ENCODE measurements around the gene XK. TPM values are rescaled to one million over a fixed set of nuclear protein-coding genes. Genes with fewer than 3 reads are reported as not detected.

The XK gene
- total and polyA plus RNA-seq, 8 donors, result 1.1 to 47.7 (median 13.9) TPM

- TF ChIP-seq EP300 (IDR thresholded peaks at IDR 0.05) (no peak), POLR2A (IDR thresholded peaks at IDR 0.05) (no peak), POLR2AphosphoS5 (IDR thresholded peaks at IDR 0.05) (no peak), CTCF (IDR thresholded peaks at IDR 0.05) (no peak)
- Histone ChIP-seq H3K36me3 (no peaks in the 10 kb centered on the region), H3K4me1 (no peaks in the 10 kb centered on the region), H3K9me3 (no peaks in the 10 kb centered on the region), H3K27ac (no peak overlapping the region), H3K4me3 (no peak overlapping the region), H3K27me3 (peaks cover 0 to 9% (median 0%) of the 10 kb centered on the region in 3 donors)
- intact Hi-C loops (cut with DNase I; ENCODE audit: low total_unique reads), result loop anchor here (10.0 kb wide), 2 partner anchors 78 to 158 kb away; no protein-coding TSS in a partner anchor
- no peak for DNase-seq
- WGBS, 5 donors, result 75 to 91% (median 83%) methylated on average over 1 of the region's 1 CpG
Observed at GRCh38 chrX:37746951-37747350, 61.4 kb downstream of the XK start.

GRCh38 chrX:37752281-37752680, 66.7 kb downstream of the XK start:
- intact Hi-C loops (cut with DNase I; ENCODE audit: low total_unique reads), result no loop called here
- Histone ChIP-seq H3K27me3 (no peaks in the 10 kb centered on the region), H3K36me3 (no peaks in the 10 kb centered on the region), H3K9me3 (no peaks in the 10 kb centered on the region), H3K4me3 (no peak overlapping the region), H3K4me1 (peaks cover 0 to 11% (median 0%) of the 10 kb centered on the region in 4 donors), H3K27ac (no peak overlapping the region)
- TF ChIP-seq EP300 (IDR thresholded peaks at IDR 0.05) (no peak), POLR2AphosphoS5 (IDR thresholded peaks at IDR 0.05) (no peak), CTCF (IDR thresholded peaks at IDR 0.05) (no peak), POLR2A (IDR thresholded peaks at IDR 0.05) (no peak)
- WGBS, 5 donors, result 70 to 91% (median 88%) methylated on average over 2 of the region's 2 CpGs
- no peak for DNase-seq

GRCh38 chrX:37752936-37753335, 67.3 kb downstream of the XK start:
- TF ChIP-seq CTCF (IDR thresholded peaks at IDR 0.05) (no peak), EP300 (IDR thresholded peaks at IDR 0.05) (no peak), POLR2AphosphoS5 (IDR thresholded peaks at IDR 0.05) (no peak), POLR2A (IDR thresholded peaks at IDR 0.05) (no peak)
- Histone ChIP-seq H3K4me1 (peaks cover 0 to 11% (median 0%) of the 10 kb centered on the region in 4 donors), H3K9me3 (no peaks in the 10 kb centered on the region), H3K27me3 (no peaks in the 10 kb centered on the region), H3K27ac (no peak overlapping the region), H3K36me3 (no peaks in the 10 kb centered on the region), H3K4me3 (no peak overlapping the region)
- DNase-seq, result no peak
- intact Hi-C loops (cut with DNase I; ENCODE audit: low total_unique reads), result no loop called here

GRCh38 chrX:37753384-37753783, 67.8 kb downstream of the XK start:
- no peak for DNase-seq
- H3K9me3 ChIP-seq, result no peaks in the 10 kb centered on the region
- TF ChIP-seq POLR2A (IDR thresholded peaks at IDR 0.05) (no peak), CTCF (IDR thresholded peaks at IDR 0.05) (no peak), EP300 (IDR thresholded peaks at IDR 0.05) (no peak), POLR2AphosphoS5 (IDR thresholded peaks at IDR 0.05) (no peak)
- H3K4me1 ChIP-seq, result peaks cover 0 to 11% (median 0%) of the 10 kb centered on the region in 4 donors
- H3K36me3 ChIP-seq, result no peaks in the 10 kb centered on the region
- intact Hi-C loops (cut with DNase I; ENCODE audit: low total_unique reads), result no loop called here
- WGBS, 5 donors, result 69 to 94% (median 82%) methylated on average over 2 of the region's 2 CpGs
- no peaks in the 10 kb centered on the region for H3K27me3 ChIP-seq
- no peak overlapping the region for H3K4me3 ChIP-seq
- H3K27ac ChIP-seq, result peak overlapping the region in 1 of 5 donors; percentile 23

Measured in stomach (tissue), 9 donors.